ENCODE data around the gene GLRA1.

DNA sequence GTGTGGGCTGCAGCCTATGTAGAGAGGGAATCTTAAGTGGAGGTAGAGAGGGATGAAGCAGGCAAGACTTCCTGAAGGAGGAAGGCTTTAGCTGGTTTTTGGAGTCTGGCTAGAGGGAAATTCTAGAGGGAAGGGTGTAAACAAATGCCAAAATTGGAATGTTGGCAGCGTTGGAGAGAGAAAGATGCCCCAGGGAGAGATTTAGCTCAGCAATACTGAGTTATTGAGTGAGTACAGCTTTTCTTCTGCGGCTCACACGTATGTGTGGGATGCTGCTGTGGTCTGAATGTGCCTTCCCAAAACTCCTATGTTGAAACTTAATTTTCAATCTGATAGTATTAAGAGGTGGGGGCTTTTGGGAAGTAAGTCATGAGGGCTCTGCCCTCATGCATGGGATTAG lies 24.5 kb upstream of the GLRA1 start:
- TF ChIP-seq, protein P1, sequence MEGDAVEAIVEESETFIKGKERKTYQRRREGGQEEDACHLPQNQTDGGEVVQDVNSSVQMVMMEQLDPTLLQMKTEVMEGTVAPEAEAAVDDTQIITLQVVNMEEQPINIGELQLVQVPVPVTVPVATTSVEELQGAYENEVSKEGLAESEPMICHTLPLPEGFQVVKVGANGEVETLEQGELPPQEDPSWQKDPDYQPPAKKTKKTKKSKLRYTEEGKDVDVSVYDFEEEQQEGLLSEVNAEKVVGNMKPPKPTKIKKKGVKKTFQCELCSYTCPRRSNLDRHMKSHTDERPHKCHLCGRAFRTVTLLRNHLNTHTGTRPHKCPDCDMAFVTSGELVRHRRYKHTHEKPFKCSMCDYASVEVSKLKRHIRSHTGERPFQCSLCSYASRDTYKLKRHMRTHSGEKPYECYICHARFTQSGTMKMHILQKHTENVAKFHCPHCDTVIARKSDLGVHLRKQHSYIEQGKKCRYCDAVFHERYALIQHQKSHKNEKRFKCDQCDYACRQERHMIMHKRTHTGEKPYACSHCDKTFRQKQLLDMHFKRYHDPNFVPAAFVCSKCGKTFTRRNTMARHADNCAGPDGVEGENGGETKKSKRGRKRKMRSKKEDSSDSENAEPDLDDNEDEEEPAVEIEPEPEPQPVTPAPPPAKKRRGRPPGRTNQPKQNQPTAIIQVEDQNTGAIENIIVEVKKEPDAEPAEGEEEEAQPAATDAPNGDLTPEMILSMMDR (IDR thresholded peaks at IDR 0.05 in 8 of 11, conservative IDR thresholded peaks at IDR 0.05 in 3 of 11) = no peak
- TF ChIP-seq POLR2A (IDR thresholded peaks at IDR 0.05) = no peak
- TF ChIP-seq POLR2AphosphoS5 (IDR thresholded peaks at IDR 0.05) = no peak
